Fibroblast of gingiva (primary cell): ENCODE data around the gene PLPP2.

Experiments
- DNase-seq: peaks from one replicate; pipeline ENCODE4 v3.0.0-alpha.2; 2011; ENCODE audit warnings: low read depth

PLPP2 gene

DNA sequence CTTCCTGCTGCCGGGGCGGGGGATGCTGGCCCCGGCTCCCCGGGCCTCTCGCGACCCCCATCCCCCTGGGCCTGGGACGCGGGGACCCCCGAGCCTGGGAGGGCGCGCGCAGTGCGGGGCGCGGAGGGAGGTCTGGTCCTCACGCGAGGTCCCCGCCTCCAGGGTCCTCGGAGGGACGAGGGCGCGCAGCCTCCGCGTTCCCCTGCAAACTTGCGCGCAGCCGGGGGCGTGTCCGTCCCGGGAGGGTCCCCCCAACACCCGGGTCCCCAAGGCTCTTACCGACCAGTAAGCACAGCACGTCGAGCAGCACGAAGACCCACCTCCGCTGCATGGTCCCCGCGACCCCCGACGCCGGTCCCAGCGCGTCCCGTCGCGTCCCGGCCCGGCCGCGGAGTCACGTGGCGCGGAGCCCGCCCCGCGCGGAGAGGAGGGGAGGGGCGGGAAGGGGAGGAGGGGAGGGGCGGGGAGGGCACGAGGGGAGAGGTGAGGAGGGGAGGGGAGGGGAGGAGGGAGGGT is at the start of gene PLPP2:
Gene PLPP2, minus strand, starts transcription at position 398 of the 516 bp plus-strand sequence. Its CDS starts 67 bp downstream, at position 331.
- DNase-seq = no peak

DNA sequence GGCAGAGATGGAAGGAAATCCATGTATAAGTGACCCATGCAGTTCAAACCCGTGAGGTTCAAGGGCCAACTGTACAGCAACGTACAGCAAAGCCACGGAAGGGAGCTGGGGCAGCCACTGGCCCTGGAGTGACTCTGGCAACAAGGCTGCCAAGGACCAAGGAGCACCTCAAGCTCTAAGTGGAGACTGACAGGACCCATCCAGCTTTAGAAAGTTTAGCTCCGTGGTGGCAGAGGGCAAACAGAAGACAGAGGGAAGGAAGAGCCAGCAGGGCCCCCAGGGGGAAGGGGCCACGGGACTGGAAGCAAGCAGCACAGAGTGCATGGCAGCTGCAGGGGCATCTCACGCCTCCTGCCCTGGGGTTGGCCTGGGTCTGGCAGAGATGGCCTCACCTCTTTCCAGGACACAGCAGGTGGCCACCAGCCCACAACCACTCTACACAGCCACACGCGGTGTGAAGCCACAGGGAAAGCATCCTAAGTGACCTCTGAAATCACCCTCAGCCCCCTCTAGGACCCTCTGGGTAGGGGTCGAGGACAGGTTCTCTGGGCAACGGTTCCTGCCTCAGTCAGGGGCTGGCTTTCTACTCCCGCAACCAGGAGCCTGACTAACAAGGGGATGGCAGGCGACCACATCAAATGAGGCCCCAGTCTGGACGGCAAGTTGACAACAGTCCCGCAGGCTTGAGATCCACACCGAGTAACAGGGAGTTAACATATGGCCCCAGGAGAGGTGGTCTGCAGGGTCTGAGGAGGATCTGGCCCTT is 49.6 kb upstream of the PLPP2 start:
- DNase-seq = no peak

DNA sequence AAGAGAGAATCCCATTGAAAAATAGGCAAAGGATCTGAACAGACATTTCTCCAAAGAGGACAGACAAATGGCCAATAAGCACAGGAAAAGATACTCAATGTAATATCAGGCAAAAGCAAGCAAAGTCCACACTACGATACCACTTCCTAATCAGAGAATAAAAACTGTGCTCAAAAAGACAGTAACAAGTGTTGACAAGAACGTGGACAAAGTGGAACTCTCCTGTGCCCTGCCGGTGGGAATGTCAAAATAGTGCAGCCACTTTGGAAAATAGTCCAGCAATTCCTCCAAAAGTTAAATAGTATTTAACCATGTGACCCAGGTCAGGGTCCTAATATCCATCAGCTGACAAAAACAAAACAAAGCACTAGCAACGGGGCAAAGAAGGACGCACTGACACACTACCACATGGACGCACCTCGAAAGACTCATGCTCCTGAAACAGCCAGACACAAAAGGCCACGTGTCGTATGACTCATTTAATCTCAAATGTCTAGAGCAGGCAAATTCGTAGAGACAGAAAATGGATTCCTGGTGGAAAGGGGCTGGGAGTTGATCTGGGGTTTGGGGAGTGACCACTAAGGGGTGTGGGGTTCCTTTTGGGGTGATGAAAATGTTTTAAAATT is 48.2 kb upstream of the PLPP2 start:
- DNase-seq = no peak

DNA sequence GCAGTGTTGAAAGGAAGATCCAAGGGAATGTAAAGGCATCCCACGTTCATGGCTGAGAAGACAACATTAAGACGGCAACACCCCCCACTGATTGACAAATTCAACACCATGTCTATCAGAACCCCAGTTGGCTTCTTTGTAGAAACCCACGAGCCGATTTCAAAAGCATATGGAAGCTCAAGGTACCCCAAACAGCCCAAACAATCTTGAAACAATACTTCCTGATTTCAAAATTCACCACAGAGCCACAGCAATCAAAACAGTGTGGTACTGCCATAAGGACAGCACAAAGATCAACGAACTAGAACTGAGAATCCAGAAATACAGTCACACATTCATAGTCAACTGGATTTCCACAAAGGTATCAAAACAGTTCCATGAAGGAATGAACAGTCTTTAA is 47.2 kb upstream of the PLPP2 start:
- DNase-seq = no peak

DNA sequence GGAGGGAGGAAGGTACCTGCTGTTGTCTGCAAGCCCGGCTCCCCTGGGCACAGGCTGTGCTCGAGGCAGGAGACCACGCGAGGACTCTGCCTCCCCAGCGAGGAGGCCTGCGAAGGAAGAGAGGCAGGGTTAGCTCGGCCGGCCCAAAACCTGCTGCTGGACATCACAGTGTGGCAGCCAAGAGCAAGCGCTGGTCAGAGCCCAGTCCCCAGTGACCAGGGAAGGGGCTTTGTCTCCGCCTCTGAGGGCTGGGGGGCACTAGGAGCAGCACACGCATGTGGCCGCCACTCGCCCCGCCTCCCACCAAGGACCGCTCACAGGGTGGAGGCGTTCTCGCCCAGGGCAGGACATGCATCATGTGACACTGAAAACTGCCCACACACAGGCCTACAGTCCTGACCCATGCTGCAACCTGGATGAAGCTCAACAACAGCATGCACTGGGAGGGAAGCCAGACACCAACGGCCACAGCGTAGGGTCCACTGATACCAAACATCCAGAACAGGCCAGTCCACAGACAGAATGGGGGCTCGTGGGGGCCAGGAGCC is 44.9 kb upstream of the PLPP2 start:
- no peak for DNase-seq

GRCh38 chr19:335486-336066 is 44.4 kb upstream of the PLPP2 start:
- no peak for DNase-seq

DNA sequence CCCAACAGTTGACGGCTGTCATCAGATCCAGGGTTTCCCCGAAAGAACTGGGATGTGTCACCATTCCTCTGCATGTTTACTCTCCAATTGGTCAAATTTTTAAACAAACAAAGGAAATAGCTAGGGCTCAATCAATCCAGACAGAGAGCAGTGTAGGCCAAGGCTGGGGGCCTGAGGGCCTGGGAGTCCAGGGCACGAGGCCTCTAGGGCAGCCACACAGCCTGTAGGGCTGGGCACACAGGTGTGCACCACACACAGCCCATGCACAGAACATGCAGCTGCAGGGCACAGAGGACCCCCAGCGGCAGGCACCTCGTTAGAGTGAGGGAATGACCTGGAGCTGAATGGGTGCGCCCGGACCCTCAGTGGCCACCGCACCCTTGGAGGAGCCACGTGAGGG is 43.9 kb upstream of the PLPP2 start:
- DNase-seq = no peak

DNA sequence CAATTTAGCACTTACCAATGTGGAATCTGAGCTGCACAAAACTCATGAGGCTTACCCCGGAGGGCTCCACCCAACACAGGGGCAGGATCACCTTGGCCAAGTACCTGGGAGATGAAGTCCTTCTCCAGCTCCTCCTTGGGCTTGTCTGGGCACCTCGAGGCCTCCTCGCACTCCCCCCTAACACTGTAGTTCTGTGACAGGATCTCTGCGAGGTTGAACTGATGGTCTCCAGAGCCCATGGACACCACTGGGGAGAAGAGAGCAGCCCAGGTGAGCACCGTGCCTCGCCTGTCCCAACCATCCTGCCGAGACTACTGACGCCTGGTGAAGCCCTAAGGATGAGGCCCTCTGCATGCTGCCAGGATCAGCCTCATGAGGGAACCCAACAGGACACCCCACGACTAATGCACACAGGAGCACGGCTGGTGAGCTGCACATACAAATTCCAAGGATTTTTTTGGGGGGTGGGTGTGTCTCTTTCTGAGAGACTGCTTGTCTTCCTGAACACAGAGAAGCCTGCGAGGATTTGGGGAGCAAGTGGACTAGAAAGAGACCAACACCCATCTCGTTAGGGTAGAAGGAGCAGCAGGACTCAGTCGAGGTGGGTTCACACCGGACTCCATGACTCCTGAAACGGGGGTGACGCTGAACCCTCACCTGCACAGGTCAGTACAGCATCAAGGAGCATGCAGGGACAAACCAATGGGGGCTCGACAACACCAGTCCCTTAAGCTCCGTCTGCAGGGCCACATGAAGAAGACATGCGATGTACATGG is 43.3 kb upstream of the PLPP2 start:
- no peak for DNase-seq

- no peak for DNase-seq
Observed at GRCh38 chr19:330503-330902, 39.3 kb upstream of the PLPP2 start.

DNA sequence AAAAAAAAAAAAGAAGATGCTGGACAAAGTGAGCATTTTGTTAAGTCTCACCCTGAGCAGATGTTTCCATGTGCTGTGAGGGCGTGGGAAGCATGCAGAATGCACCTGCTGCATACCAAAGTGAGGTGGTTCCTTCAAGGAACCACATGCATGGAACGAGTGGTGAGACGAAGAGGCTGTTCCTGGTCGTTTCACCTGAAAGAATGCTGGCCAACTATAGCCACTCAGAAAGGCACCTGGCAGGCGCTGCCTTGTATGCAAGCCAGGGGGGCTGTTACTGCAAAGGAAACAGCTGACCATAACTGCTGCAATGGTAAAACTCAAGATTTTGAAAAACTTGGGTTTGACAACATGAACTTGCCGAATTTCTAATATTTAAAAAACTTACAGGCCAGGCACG is 38.7 kb upstream of the PLPP2 start:
- no peak for DNase-seq

DNA sequence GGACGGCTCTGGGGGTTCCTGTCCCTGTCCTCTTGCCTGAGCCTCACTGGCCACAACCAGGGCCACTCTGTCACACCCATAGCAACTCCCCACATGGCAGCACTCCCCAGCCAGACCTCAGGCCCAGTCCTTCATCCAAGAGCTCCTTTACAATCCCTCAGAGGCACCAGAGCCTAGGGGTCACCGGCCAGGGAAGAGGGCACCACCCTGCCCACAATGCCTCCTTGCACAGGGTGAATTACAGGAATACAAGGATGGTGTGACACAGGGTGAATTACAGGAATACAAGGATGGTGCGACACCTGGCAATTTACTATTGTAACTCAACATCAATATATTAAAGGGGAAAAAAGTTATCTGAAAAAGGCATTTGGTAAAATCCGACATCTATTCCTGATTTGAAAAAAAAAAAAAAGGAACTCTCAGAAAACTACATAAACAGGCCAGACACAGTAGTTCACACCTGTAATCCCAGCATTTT is 36.9 kb upstream of the PLPP2 start:
- no peak for DNase-seq

DNA sequence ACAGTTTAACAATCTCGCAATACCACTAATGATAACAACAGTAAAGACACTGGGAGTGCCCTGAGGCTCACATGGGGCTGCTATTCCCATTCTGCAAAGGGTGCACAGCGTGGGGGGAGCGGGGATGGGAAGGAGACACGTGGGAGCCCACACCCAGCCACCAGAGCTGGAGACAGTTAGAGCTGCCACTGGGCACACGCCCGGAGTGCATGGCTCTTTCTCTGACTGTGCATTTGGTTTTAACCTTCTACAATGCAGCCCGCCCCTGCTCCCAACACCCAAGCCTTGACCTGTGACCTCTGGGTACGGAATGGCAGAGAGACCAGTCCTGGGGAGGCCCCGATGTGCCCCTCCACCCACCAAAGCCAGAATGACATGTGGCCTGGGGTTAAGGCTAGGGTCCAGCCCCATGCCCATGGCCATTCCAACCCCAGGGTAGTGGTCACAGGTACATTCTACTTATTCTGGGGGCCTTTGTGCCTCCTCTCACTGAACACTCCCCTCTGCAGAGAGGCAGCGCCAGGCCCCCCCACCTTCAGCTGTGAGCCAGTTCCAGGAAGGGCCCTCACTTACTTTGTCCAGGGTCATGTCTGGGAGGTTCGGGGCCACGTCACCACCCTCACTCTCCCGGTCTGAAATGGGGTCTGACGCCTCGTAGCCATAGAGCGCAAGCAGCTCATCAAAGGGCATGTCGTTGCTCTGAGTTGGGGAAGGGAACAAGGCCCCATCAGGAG is 36.3 kb upstream of the PLPP2 start:
- DNase-seq = no peak

DNA sequence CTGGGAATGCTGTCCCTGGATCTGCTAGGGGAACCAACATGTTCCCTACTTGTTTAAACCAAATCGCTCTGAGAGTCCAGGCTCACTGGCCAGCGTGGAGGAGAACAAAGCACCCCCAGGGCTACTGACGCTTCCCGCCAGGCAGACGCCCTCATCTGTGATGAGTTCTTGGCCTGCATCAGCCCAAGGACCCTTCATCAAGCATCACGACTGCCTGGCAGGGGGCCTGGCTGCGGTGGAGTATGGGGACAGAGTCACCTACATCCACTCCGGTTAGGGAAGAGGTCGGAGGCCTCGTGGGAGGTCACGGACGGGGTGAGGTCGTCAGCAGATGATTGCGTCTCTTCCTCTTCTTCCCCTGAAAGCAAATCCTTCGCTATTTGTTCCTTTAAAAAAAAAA is 35.7 kb upstream of the PLPP2 start:
- no peak for DNase-seq

- no peak for DNase-seq
Observed at GRCh38 chr19:325937-326565, 34.8 kb upstream of the PLPP2 start.

DNA sequence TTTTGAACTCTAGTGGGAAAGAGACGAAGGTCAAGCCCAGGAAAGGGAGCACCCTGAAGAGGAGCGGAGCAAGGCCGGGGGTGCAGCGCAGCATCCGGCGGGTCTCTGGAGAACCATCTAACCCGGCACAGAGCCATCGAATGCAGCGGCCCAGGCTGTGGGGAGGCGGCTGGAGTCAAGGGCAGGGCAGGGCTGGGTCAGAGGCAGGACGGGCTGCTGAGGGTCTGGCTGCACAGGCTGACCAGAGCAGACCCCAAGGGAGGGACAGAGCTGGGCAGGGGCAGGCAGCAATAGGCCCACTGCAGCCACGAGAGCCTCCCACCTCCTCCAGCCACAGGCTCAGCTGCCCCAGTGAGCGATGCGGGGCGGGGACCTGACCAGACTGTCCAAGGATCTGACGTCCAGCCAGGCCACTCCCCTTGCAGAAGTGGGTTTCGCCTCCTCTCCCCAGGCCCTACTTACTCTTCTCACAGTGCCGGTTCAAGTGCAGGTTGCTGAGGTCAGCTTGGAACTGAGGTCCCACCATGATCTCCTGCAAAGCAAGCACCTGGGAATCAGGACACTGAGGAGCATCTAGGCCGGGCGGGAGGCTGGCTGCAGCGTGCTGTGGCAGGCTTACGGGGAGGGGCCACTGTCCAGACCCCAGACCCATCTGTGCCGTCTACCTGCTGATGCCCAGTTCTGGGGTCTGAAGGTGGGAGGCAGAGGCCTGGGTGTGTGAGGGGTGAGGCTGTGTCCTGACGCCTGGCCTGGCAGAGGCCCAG is 34.2 kb upstream of the PLPP2 start:
- DNase-seq = no peak

- DNase-seq = no peak
Observed at GRCh38 chr19:324716-325115, 33.5 kb upstream of the PLPP2 start.

GRCh38 chr19:322616-323015 is 31.4 kb upstream of the PLPP2 start:
- DNase-seq = no peak

GRCh38 chr19:318509-318774 is 27.2 kb upstream of the PLPP2 start:
- DNase-seq = no peak

DNA sequence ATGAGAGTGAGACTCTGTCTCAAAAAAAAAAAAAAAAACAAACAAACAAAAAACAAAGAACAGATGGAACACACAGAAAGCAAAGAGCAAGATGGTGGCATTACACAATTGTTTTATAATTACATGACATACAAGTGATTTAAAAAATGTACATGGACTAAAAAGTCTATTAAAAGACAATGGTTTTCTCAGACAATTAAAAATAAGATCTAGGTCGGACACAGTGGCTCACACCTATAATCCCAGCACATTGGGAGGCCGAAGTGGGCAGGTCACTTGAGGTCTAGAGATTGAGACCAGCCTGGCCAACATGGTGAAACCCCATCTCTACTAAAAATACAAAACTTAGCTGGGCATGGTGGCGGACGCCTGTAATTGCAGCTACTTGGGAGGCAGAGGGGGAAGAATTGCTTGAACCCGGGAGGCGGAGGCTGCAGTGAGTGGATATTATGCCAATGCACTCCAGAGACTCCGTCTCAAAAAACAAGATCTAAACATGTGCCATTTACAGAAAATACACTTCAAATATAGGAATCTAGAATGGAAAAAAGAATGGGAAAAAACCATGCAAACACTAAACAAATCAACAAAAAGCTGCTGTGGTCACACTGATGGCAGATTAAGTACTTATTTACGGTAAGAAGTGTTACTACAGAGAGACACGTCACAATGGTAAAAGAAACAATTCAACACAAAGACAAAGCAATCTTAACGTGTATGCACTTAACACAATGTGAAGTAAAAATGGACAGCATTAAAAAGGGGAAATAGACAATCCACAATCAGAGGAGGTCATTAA is 26.7 kb upstream of the PLPP2 start:
- DNase-seq = no peak

DNA sequence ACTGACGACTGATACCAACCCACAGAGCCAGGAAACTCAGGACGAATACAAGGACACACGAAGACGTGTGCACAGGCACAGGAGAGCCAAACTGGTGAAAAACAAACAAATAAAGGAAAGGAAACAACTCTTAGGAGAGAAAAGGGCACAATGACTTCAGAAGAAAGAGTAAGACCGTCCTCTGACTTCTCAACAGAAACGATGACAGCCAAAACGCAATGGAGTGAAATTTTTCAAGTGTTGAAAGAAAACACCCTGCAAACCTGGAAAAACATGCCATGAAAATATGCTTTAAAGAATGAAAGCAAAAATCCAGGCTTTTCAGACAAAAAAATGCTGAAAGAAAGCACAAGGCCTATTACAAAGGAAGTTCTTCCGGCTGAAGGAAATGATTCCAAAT is 24.6 kb upstream of the PLPP2 start:
- DNase-seq = no peak
